GM15510 (cell line): ENCODE results near the gene KCNMA1.

Source experiments
- POLR2A ChIP-seq: IDR thresholded peaks from 3 replicates; pipeline ENCODE4 v1.6.1; 2011; ENCODE audit warnings: borderline replicate concordance; ENCODE audit not compliant: insufficient read length; ENCODE audit errors: extremely low read depth

Gene KCNMA1

GRCh38 chr10:77457721-77458120 lies 179.9 kb downstream of the KCNMA1 start:
- TF ChIP-seq POLR2A = no peak

GRCh38 chr10:77457266-77457665 lies 180.3 kb downstream of the KCNMA1 start:
- no peak for TF ChIP-seq POLR2A

GRCh38 chr10:77456414-77456813 lies 181.2 kb downstream of the KCNMA1 start:
- TF ChIP-seq POLR2A = no peak

- no peak for TF ChIP-seq POLR2A
These were observed 182.0 kb downstream of the KCNMA1 start for GRCh38 chr10:77455561-77455960.

GRCh38 chr10:77452952-77453564 lies 184.6 kb downstream of the KCNMA1 start:
- TF ChIP-seq POLR2A = no peak

GRCh38 chr10:77451886-77452285 lies 185.7 kb downstream of the KCNMA1 start:
- TF ChIP-seq POLR2A = no peak

GRCh38 chr10:77448226-77448625 lies 189.4 kb downstream of the KCNMA1 start:
- no peak for TF ChIP-seq POLR2A

DNA sequence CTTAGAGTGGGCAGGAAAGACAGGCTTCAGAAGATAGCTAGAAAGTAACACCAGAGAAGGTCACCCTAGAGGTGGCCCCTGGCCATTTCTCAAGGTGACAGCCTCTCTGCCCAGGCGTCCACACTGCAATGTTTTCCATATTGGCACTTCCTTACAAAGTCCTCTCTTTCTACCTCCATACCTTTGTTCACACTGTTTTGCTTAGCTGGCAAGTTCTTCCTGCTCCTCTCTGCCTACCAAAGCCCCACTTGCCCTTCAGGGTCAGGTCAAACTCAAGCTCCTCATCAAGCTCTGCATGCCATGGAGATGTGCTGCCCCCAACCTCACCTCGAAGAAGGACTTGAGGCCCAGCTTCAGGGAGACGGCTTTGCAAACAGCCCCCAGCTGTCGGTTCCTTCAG lies 190.9 kb downstream of the KCNMA1 start:
- TF ChIP-seq POLR2A = no peak

DNA sequence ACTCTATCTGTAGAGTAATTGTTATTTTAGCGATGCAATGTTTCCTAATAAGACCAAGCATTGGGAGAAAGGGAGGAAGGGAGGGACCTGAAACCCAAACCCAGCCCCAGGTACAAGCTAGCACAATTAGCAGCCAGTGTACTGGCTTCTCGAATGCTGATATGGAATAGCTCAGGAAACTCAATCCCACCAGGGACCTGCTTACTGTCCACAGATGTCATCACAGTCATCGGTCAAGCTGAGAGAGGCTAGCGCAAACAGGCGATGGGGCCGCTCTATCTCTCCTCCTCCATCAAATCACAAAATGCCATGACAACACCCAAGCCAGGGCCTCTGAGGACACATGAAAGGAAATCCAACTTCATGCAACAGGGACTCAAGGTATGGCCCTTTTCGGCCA lies 192.1 kb downstream of the KCNMA1 start:
- no peak for TF ChIP-seq POLR2A

DNA sequence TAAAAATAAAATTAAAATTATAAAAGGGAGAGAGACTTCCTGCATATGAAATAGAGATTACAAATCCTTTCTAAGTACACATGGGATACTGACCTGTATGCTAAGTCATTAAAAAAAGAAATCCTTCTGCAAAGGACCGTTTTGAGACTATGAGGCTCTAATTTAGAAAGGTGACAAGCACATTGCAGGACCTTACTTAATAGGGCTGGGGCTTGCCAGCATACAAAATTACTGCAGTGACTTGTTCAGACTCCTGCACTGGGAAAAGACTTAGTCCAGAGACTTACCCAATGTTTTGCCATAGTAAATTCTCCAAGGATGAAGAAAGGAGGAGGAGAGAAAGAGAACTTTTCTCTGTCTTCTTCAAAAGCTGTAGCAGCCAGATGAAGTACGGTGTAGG lies 193.6 kb downstream of the KCNMA1 start:
- TF ChIP-seq POLR2A = no peak

DNA sequence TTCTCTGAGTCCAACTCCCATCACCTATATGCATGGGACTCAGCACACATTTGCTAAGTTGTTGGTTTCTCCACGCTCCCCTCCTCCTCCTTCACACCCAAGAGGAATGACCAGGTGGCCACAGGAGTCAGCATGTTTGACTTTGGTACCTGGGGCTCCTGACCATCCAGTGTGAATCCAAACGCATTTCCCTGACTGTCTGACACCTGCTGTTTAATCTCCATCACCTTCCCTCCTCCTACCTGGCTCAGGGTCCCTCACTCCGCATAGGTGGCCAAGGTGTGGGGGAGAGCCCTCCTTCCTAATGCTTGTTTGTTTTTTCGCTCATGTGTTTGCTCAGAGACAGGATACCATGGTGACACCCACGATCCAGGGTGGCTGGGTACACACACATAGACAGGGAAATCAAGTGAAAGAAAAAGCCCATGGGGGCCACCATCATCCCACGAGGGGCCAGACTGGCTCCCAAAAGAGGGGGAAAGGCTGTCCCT lies 194.9 kb downstream of the KCNMA1 start:
- no peak for TF ChIP-seq POLR2A

DNA sequence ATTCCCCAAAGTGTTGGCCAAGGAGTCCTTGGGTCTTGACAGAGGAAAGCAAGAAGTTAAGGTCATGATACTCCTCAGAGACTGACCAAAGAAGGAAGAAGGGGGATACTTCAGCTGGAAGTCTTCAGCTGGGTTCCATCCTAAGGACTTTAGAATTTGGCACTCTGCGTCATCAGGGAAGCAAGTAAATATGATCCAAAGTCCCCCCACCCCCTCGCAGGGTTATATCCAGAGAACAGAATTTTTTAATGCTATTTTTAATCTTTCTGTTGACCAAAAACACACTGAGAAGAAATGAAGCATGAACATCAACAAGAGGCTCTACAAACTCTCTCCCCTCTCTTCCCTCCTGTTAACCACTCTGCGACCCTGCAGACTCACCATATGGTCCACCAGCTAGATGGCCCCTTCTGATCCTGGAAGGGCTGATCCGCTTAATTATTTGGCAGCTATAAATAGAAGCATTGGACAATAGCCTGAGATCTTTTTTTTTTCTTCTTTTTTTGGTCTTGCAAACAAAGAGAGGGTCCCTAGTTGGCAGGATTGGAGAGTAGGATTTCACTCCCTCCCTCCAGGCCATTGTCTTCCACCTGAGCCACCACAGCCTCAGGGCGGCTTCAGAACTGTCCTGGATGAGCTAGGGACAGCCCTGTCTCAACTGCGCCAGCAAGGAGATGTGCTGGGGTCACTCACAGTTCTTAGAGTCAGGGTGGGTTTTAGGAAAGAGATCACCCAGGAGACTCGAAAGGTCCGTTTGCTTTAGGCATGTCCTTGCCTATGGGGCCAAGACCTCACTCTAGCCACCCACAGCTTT lies 196.0 kb downstream of the KCNMA1 start:
- TF ChIP-seq POLR2A = no peak

DNA sequence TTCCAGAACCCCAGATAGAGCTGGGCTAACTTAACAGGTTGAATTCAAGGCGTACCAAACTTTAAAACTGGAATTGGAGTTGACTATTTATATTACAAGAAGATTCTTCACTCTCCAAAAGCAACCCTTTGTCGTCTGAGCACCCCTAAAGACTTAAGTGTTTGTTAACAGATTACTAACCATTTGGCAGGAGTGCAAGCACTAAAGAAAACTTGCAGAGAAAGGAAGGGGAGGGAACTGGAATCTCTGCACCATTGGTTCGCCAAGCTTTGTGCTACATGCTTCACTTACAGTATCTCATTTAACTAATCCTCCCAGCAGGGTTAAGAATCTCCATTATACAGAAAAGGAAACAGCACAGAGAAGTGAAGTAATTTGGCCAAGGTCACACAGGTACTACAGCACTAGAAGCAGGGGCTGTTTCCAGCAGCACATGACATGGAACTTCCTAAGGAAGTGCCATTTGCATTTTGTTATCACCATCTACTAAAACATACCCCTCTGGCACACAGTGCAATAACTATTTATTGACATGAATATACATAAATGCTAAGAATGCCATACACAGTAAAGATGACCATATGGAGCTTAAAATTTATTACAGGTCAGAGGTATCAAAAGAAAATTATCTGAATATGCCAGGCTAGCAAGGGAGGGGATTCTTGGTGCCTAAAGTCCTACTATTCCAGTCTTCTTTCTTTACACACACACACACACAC lies 201.2 kb downstream of the KCNMA1 start:
- TF ChIP-seq POLR2A = no peak

- TF ChIP-seq POLR2A = no peak
These were observed 204.1 kb downstream of the KCNMA1 start for GRCh38 chr10:77433546-77433945.
